ENCODE results near the gene SLC6A3. TPM values are rescaled to one million over a fixed set of nuclear protein-coding genes. Genes with fewer than 3 reads are reported as not detected.

Gene SLC6A3
- total and polyA plus RNA-seq, 9 of the 15 experiments (the other 6 are each of a cell fraction or from before 2014, with no cell fraction given): not detected

DNA sequence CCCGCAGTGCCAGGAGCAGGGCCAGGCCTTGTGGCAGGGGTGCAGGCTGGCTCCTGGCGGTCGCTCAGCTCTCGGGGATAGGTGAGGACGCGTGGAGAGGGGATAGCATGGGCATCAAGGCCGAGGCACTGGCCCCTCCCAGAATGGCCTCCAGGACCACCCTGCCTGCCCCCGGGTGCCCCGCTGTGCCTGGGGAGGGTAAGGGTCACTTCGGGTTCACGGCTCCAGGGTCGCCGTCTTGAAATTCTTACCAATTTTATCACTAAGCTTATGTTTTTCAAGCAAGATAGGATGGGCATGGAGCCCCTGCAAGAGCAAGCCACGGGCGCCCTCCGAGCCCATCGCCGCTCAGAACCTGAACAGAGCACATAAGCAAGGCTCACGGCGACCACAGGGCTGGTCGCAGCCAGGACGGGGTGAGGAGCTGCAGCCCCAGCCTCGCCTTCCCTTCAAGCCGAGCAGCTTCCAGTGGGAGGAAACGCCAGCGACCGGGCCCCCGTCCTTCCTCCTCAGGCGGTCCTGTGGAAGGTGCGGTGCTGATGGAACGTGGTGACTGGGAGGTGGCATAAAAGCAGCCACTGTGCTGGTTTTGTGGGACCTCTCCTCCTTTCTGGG is 86.1 kb downstream of the SLC6A3 start:
- intact Hi-C loops (cut with micrococcal nuclease) (no loop called here), in situ Hi-C loops (cut with MboI) (no loop called here)
- H4K20me1 ChIP-seq (replicated peaks; ENCODE audit: control insufficient read depth, insufficient read depth, low read length): peaks cover 4% of the 10 kb centered on the region; the same call in 1 of the 2 replicates
- no peak for FAIRE-seq
- no peak overlapping the region for H2AFZ ChIP-seq (ENCODE audit: low read depth, low read length)
- no peak overlapping the region for H3K4me2 ChIP-seq (ENCODE audit: insufficient read depth, low read length)
- 1% methylated on average over 31 of the region's 31 CpGs for WGBS (ENCODE audit: insufficient coverage, low coverage, missing lambda C conversion rate)
- peaks cover 81 to 90% of the 10 kb centered on the region in 2 experiments for H3K27me3 ChIP-seq (ENCODE audit: control insufficient read depth in 2 of 2, insufficient read depth in 2 of 2, low read length in 2 of 2)
- ChIA-PET CTCF (ENCODE audit: low intra/inter-chr PET ratio) (no interaction called here), POLR2A (interaction anchor here (0.5 to 0.6 kb wide), 2 partner anchors 11 to 42 kb away, joined by 3 read pairs; no protein-coding TSS in a partner anchor)
- H3K9ac ChIP-seq (ENCODE audit: insufficient read depth in 1 of 2, low read depth in 2 of 2, low read length in 2 of 2): no peak overlapping the region
- no peaks in the 10 kb centered on the region for H3K9me1 ChIP-seq (ENCODE audit: control insufficient read depth, insufficient read depth, low read length)
- no peaks in the 10 kb centered on the region for H3K79me2 ChIP-seq (ENCODE audit: control insufficient read depth, insufficient read depth, low read length)
- no peak overlapping the region for H3K27ac ChIP-seq (ENCODE audit: extremely low read depth, low read depth, low read length)
- no peak for DNase-seq (ENCODE audit: extremely low read depth in 1 of 4, low spot score in 3 of 4)
- no peak for ATAC-seq
- BruUV-seq (replicated peaks): no TSS peak
- no peaks in the 10 kb centered on the region for H3K9me3 ChIP-seq (replicated peaks; ENCODE audit: control insufficient read depth, insufficient read depth, low read depth, low read length)
- H3K4me1 ChIP-seq (replicated peaks in 1 of 2; ENCODE audit: control insufficient read depth in 2 of 2, insufficient read depth in 2 of 2, low read length in 2 of 2): peaks cover 0 to 15% of the 10 kb centered on the region in 2 experiments; a peak in 1 of 5 replicates
- no peaks in the 10 kb centered on the region for H3K36me3 ChIP-seq (ENCODE audit: control insufficient read depth, insufficient read depth, low read length)
- H3K4me3 ChIP-seq: no peak overlapping the region
- TF ChIP-seq NCOA4 (IDR thresholded peaks at IDR 0.05; ENCODE audit: partially characterized antibody) (no peak), ELF1 (tag; IDR thresholded peaks at IDR 0.05) (no peak), ZNF551 (CRISPR knock-in tag; IDR thresholded peaks at IDR 0.05) (no peak), POLR2B (IDR thresholded peaks at IDR 0.05; ENCODE audit: low read depth, partially characterized antibody) (no peak)
- TF ChIP-seq, protein P1, sequence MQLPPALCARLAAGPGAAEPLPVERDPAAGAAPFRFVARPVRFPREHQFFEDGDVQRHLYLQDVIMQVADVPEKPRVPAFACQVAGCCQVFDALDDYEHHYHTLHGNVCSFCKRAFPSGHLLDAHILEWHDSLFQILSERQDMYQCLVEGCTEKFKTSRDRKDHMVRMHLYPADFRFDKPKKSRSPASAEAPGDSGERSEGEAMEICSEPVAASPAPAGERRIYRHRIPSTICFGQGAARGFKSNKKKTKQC (CRISPR knock-in tag; IDR thresholded peaks at IDR 0.05): no peak
- TF ChIP-seq, protein P2, sequence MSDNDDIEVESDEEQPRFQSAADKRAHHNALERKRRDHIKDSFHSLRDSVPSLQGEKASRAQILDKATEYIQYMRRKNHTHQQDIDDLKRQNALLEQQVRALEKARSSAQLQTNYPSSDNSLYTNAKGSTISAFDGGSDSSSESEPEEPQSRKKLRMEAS (CRISPR knock-in tag; IDR thresholded peaks at IDR 0.05): no peak
